ENCODE measurements around the gene ZIC4.

Gene ZIC4

DNA sequence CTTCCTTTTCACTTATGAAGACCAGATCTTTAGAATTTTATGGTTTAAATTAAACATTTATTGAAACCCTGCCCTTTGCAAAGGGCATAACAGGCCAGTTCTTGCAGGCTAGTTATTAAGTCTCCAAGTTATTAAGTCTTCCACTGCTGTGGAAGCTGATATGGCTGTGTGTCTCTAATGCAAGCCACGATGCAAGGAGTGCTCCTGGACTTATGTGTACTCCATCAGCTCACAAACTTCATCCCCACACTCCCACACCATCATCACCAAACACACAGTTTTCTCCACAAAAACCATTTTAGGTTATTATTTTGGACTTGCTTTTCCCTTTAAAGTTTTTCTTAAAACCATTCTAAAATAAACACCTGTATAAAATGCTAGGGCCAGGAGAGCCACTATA is 62.4 kb downstream of the ZIC4 start:
- no peak overlapping the region for H3K4me3 Mint-ChIP-seq
- no peaks in the 10 kb centered on the region for H3K36me3 Mint-ChIP-seq
- no peak for ATAC-seq
- H3K27ac Mint-ChIP-seq = no peak overlapping the region
- H3K4me1 Mint-ChIP-seq = no peaks in the 10 kb centered on the region
- H3K9me3 Mint-ChIP-seq = peaks cover 3% of the 10 kb centered on the region
- no peaks in the 10 kb centered on the region for H3K27me3 Mint-ChIP-seq

DNA sequence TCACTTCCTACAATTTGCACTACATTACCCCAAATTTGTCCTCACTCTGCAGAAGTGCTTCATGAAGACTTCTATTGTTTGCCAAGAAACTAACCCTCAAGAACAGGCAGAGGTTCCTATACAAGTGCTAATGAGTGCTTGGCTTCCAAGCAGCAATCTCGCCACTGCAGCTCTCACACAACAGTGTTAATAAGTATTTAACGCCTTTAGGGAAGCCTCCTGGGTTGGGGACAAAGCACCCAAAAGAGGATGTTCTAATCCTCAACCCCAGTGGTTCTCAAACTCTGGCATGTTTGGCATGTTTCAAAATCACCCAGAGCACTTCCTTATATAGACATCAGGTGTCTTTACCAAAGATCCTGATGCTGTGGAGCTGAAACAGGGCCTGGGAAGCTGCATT is 64.6 kb downstream of the ZIC4 start:
- H3K36me3 Mint-ChIP-seq = no peaks in the 10 kb centered on the region
- H3K27ac Mint-ChIP-seq = no peak overlapping the region
- ATAC-seq = no peak

DNA sequence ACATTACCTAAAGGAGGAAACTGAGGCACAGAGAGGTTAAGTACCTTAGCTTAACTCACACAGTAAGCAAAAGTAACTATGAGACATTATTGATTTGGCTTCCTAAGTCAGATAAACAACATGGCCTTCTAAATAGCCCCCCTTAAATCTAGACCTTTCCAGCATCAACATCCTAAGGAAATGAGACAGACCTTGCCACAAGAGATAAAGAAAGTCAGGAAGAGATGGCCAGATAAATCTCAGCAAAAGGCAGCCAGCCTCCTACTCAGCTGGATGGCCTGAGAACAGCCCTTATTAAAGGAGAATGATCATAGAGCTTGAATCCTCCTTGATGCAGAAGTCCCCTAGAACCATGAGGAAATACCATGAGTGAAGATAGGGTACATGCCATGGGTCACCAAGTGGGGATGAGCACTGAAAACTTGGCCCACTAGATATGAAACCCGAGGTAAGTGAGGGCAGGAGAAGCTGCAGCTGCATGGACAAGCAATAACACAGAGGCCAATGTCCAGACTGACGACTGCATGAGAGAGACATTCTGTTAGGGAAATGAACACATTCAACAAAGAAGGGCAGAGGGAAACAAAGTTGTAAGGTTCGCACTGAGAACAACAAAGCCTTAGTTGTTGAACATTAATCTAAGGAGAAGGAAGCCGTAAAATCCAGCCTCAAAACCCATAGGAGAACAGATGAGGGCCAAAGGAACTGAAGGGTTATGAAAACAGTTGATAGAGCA is 69.6 kb downstream of the ZIC4 start:
- Mint-ChIP-seq H3K36me3 (no peaks in the 10 kb centered on the region), H3K4me1 (no peaks in the 10 kb centered on the region), H3K9me3 (no peaks in the 10 kb centered on the region), H3K27me3 (no peaks in the 10 kb centered on the region), H3K4me3 (no peak overlapping the region), H3K27ac (no peak overlapping the region)
- ATAC-seq = no peak

More for the DNA sequence above, 64.6 kb downstream of the ZIC4 start:
- no peaks in the 10 kb centered on the region for H3K4me1 Mint-ChIP-seq
- H3K9me3 Mint-ChIP-seq = peaks cover 3% of the 10 kb centered on the region
- H3K27me3 Mint-ChIP-seq = no peaks in the 10 kb centered on the region
- H3K4me3 Mint-ChIP-seq = no peak overlapping the region
